HepG2 (cell line): ENCODE data around the gene TENT4B. TPM values are rescaled to one million over a fixed set of nuclear protein-coding genes. Genes with fewer than 3 reads are reported as not detected.
A peak's percentile ranks its signal among the peaks of the same experiment; 100 is the strongest.

Source experiments
- BATF2 ChIP-seq: sonication (generic); formaldehyde crosslinking; IDR thresholded peaks from 2 replicates; pipeline ENCODE4 v1.8.0; 2022; ENCODE audit warnings: mild to moderate bottlenecking, missing genetic modification reagents, moderate library complexity
- IRF9 ChIP-seq: sonication (generic); formaldehyde crosslinking; IDR thresholded peaks from 2 replicates; pipeline ENCODE4 v1.8.0; 2022; ENCODE audit warnings: missing genetic modification reagents, mild to moderate bottlenecking, borderline replicate concordance
- JUN ChIP-seq: sonication (generic); formaldehyde crosslinking; IDR thresholded peaks from 2 replicates; pipeline ENCODE4 v1.4.0; 2020; ENCODE audit warnings: mild to moderate bottlenecking, missing genetic modification reagents
- STAT6 ChIP-seq: sonication (generic); formaldehyde crosslinking; IDR thresholded peaks from 2 replicates; pipeline ENCODE4 v1.4.0; 2020; ENCODE audit warnings: missing genetic modification reagents, mild to moderate bottlenecking, borderline replicate concordance
- ZBTB1 ChIP-seq: sonication (generic); formaldehyde crosslinking; IDR thresholded peaks from 2 replicates; pipeline ENCODE4 v1.4.0; 2020; ENCODE audit warnings: missing genetic modification reagents, borderline replicate concordance
- ZNF136 ChIP-seq: sonication (generic); formaldehyde crosslinking; IDR thresholded peaks from 2 replicates; pipeline ENCODE4 v1.8.1; 2022; ENCODE audit warnings: low read depth, mild to moderate bottlenecking, moderate library complexity, missing genetic modification reagents
- ZNF142 ChIP-seq: sonication (generic); formaldehyde crosslinking; IDR thresholded peaks from 2 replicates; pipeline ENCODE4 v1.4.0; 2020; ENCODE audit warnings: missing genetic modification reagents
- ZNF251 ChIP-seq: sonication (generic); formaldehyde crosslinking; IDR thresholded peaks from 2 replicates; pipeline ENCODE4 v1.9.0; 2021; ENCODE audit warnings: mild to moderate bottlenecking, missing genetic modification reagents
- ZNF382 ChIP-seq: sonication (generic); formaldehyde crosslinking; IDR thresholded peaks from 2 replicates; pipeline ENCODE4 v1.5.0; 2020; ENCODE audit warnings: missing genetic modification reagents, mild to moderate bottlenecking, borderline replicate concordance
- ZNF501 ChIP-seq: sonication (generic); formaldehyde crosslinking; IDR thresholded peaks from 2 replicates; pipeline ENCODE4 v1.5.1; 2020; ENCODE audit warnings: mild to moderate bottlenecking, moderate library complexity, missing genetic modification reagents
- ZNF550 ChIP-seq: sonication (generic); formaldehyde crosslinking; IDR thresholded peaks from 2 replicates; pipeline ENCODE4 v1.4.0; 2020; ENCODE audit warnings: mild to moderate bottlenecking, missing genetic modification reagents, borderline replicate concordance
- ZNF672 ChIP-seq: sonication (generic); formaldehyde crosslinking; IDR thresholded peaks from 2 replicates; pipeline ENCODE4 v1.8.1; 2022; ENCODE audit warnings: missing genetic modification reagents
- ZSCAN20 ChIP-seq: sonication (generic); formaldehyde crosslinking; IDR thresholded peaks from 2 replicates; pipeline ENCODE4 v1.4.0; 2020; ENCODE audit warnings: missing genetic modification reagents, mild to moderate bottlenecking, borderline replicate concordance
- ZXDC ChIP-seq: sonication (generic); formaldehyde crosslinking; IDR thresholded peaks from 2 replicates; pipeline ENCODE4 v1.5.0; 2020; ENCODE audit warnings: mild to moderate bottlenecking, missing genetic modification reagents
- polyA plus RNA-seq, 8 experiments: library from polyadenylated mRNA; depleted of rRNA in 3 of 8; stranded (reverse) in 7 of 8; unstranded in 1 of 8; fragments of >200 nt; fragmentation: Illumina TruSeq in 4 of 8; extraction: Trizol in 4 of 8; gene quantifications; 2 replicates each; pipeline versions ENCODE4 v1.2.1 to v1.2.3, GENCODE V29; 2011 to 2016; ENCODE audit warnings: low read depth in 4 of 8, missing spikeins in 1 of 8, mixed read lengths in 1 of 8; ENCODE audit not compliant: insufficient read depth in 1 of 8
- total RNA-seq, 5 experiments: library from RNA; depleted of rRNA; stranded (reverse); fragments of >200 nt; fragmentation: Illumina TruSeq; extraction: Trizol; gene quantifications; 2 replicates each; pipeline ENCODE4 v1.2.3, GENCODE V29; 2016; ENCODE audit warnings: low read depth in 1 of 5

TENT4B gene
- total and polyA plus RNA-seq, 2 of the 13 experiments (the other 11 are each of a cell fraction or from before 2014, with no cell fraction given), result 15.0 to 32.8 TPM

- TF ChIP-seq ZNF142 (peak; percentile 85), ZNF672 (CRISPR knock-in tag) (no peak), ZNF382 (no peak), ZSCAN20 (CRISPR knock-in tag) (no peak), BATF2 (CRISPR knock-in tag) (0 out of 2 replicates have a peak, but pooled peaks have one; percentile 9), ZNF550 (CRISPR knock-in tag) (peak; percentile 70; the same call in 1 of the 2 replicates), JUN (0 out of 2 replicates have a peak, but pooled peaks have one; percentile 21), ZNF251 (no peak), ZNF136 (CRISPR knock-in tag) (peak; percentile 69; the same call in 1 of the 2 replicates), ZXDC (peak; percentile 58; the same call in 1 of the 2 replicates), ZNF501 (CRISPR knock-in tag) (peak; percentile 54; the same call in 1 of the 2 replicates), ZBTB1 (CRISPR knock-in tag) (no peak), STAT6 (CRISPR knock-in tag) (no peak), IRF9 (CRISPR knock-in tag) (peak; percentile 96)
These were observed at the start of gene TENT4B (continued) for GRCh38 chr16:50152807-50153595.
